ENCODE results near the gene PKP3.

DNA sequence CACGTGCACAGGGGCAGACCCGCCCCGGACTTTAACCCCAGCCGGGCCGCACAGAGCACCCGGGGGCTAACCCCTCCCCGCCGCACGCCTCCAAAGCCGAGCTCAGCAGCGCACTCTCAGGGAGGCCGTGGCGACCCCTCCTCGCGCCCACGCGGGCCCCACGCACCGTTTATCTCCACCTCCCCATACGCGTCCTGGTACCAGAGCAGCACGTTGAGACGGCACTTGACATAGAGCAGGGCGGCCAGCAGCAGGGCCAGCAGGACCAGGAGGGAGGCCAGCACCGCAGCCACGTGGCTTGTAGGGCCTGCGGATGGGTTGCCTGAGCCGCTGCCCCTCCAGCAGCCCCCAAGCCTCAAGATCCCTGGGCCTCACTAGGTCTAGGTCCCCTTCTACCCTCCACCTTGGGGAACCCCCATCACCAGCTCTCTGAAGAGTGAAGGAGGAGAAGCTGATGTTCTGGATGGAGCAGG is 13.7 kb downstream of the PKP3 start:
- TF ChIP-seq, protein P1, sequence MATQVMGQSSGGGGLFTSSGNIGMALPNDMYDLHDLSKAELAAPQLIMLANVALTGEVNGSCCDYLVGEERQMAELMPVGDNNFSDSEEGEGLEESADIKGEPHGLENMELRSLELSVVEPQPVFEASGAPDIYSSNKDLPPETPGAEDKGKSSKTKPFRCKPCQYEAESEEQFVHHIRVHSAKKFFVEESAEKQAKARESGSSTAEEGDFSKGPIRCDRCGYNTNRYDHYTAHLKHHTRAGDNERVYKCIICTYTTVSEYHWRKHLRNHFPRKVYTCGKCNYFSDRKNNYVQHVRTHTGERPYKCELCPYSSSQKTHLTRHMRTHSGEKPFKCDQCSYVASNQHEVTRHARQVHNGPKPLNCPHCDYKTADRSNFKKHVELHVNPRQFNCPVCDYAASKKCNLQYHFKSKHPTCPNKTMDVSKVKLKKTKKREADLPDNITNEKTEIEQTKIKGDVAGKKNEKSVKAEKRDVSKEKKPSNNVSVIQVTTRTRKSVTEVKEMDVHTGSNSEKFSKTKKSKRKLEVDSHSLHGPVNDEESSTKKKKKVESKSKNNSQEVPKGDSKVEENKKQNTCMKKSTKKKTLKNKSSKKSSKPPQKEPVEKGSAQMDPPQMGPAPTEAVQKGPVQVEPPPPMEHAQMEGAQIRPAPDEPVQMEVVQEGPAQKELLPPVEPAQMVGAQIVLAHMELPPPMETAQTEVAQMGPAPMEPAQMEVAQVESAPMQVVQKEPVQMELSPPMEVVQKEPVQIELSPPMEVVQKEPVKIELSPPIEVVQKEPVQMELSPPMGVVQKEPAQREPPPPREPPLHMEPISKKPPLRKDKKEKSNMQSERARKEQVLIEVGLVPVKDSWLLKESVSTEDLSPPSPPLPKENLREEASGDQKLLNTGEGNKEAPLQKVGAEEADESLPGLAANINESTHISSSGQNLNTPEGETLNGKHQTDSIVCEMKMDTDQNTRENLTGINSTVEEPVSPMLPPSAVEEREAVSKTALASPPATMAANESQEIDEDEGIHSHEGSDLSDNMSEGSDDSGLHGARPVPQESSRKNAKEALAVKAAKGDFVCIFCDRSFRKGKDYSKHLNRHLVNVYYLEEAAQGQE (IDR thresholded peaks at IDR 0.05; ENCODE audit: insufficient read depth in 1 of 2, low read depth in 2 of 2, low read length in 2 of 2), result no peak
- TF ChIP-seq POLR2AphosphoS5 (IDR thresholded peaks at IDR 0.05; ENCODE audit: low read depth, low read length) (no peak), SIN3A (IDR thresholded peaks at IDR 0.05; ENCODE audit: borderline replicate concordance, insufficient read depth, low read length) (no peak)
